Measurements from ENCODE around the gene RNF111. TPM values are rescaled to one million over a fixed set of nuclear protein-coding genes. Genes with fewer than 3 reads are reported as not detected.

RNF111 gene
- total RNA-seq, 1 experiment from 2014 or later: 22.4 TPM

DNA sequence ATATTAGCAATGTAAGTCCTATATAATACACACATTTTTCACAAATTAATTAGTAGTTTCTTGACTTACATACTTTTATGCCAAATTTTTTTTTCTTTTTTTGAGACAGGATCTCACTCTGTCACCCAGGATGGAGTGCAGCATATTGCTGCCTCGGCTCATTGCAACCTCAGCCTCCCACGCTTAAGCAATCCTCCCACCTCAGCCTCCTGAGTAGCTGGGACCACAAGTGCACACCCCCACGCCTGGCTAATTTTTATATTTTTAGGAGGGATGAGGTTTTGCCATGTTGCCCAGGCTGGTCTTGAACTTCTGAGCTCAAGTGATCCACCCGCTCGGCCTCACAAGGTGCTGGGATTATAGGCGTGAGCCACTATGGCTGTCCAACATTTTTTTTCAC is 54.6 kb downstream of the RNF111 start (continued):
- TF ChIP-seq, protein P1, sequence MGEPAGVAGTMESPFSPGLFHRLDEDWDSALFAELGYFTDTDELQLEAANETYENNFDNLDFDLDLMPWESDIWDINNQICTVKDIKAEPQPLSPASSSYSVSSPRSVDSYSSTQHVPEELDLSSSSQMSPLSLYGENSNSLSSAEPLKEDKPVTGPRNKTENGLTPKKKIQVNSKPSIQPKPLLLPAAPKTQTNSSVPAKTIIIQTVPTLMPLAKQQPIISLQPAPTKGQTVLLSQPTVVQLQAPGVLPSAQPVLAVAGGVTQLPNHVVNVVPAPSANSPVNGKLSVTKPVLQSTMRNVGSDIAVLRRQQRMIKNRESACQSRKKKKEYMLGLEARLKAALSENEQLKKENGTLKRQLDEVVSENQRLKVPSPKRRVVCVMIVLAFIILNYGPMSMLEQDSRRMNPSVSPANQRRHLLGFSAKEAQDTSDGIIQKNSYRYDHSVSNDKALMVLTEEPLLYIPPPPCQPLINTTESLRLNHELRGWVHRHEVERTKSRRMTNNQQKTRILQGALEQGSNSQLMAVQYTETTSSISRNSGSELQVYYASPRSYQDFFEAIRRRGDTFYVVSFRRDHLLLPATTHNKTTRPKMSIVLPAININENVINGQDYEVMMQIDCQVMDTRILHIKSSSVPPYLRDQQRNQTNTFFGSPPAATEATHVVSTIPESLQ (CRISPR knock-in tag; IDR thresholded peaks at IDR 0.05): no peak

DNA sequence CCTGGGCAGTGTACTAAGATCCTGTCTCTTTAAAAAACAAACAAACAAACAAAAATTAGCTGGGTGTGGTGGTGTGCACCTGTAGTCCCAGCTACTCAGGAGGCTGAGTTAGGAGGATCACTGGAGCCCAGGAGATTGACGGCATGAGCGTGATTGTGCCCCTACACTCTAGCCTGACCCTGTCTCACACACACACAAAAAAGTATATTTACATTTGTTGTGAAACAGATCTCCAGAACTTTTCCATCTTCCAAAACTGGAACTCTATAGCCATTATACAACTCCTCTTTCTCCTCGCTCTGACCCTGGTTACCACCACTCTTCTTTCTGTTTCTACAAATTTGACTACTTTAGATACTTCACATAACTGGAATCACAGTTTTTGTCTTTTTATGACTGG is 61.4 kb downstream of the RNF111 start:
- H3K4me1 Mint-ChIP-seq: no peaks in the 10 kb centered on the region
- H3K27ac Mint-ChIP-seq: peak overlapping the region; percentile 30; the same call in 1 of the 2 replicates
- ChIA-PET POLR2A (no interaction called here), CTCF (no interaction called here)
- H3K27me3 Mint-ChIP-seq (ENCODE audit: low read depth): no peaks in the 10 kb centered on the region
- 0 out of 2 replicates have a peak, but pooled peaks cover 3% of the 10 kb centered on the region for H3K36me3 Mint-ChIP-seq
- no peak for ATAC-seq
- H3K4me3 Mint-ChIP-seq: no peak overlapping the region
- H3K9me3 Mint-ChIP-seq: no peaks in the 10 kb centered on the region
- TF ChIP-seq, protein P2, sequence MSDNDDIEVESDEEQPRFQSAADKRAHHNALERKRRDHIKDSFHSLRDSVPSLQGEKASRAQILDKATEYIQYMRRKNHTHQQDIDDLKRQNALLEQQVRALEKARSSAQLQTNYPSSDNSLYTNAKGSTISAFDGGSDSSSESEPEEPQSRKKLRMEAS (CRISPR knock-in tag; IDR thresholded peaks at IDR 0.05): no peak
- TF ChIP-seq, protein P3, sequence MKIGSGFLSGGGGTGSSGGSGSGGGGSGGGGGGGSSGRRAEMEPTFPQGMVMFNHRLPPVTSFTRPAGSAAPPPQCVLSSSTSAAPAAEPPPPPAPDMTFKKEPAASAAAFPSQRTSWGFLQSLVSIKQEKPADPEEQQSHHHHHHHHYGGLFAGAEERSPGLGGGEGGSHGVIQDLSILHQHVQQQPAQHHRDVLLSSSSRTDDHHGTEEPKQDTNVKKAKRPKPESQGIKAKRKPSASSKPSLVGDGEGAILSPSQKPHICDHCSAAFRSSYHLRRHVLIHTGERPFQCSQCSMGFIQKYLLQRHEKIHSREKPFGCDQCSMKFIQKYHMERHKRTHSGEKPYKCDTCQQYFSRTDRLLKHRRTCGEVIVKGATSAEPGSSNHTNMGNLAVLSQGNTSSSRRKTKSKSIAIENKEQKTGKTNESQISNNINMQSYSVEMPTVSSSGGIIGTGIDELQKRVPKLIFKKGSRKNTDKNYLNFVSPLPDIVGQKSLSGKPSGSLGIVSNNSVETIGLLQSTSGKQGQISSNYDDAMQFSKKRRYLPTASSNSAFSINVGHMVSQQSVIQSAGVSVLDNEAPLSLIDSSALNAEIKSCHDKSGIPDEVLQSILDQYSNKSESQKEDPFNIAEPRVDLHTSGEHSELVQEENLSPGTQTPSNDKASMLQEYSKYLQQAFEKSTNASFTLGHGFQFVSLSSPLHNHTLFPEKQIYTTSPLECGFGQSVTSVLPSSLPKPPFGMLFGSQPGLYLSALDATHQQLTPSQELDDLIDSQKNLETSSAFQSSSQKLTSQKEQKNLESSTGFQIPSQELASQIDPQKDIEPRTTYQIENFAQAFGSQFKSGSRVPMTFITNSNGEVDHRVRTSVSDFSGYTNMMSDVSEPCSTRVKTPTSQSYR (CRISPR knock-in tag; IDR thresholded peaks at IDR 0.05): no peak
- TF ChIP-seq NFATC4 (CRISPR knock-in tag; IDR thresholded peaks at IDR 0.05): no peak
- TF ChIP-seq, protein P4, sequence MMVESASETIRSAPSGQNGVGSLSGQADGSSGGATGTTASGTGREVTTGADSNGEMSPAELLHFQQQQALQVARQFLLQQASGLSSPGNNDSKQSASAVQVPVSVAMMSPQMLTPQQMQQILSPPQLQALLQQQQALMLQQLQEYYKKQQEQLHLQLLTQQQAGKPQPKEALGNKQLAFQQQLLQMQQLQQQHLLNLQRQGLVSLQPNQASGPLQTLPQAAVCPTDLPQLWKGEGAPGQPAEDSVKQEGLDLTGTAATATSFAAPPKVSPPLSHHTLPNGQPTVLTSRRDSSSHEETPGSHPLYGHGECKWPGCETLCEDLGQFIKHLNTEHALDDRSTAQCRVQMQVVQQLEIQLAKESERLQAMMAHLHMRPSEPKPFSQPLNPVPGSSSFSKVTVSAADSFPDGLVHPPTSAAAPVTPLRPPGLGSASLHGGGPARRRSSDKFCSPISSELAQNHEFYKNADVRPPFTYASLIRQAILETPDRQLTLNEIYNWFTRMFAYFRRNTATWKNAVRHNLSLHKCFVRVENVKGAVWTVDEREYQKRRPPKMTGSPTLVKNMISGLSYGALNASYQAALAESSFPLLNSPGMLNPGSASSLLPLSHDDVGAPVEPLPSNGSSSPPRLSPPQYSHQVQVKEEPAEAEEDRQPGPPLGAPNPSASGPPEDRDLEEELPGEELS (CRISPR knock-in tag; IDR thresholded peaks at IDR 0.05): no peak
- no peak for TF ChIP-seq ZBTB21 (CRISPR knock-in tag; IDR thresholded peaks at IDR 0.05; ENCODE audit: borderline replicate concordance)
- no peak for TF ChIP-seq TP53 (CRISPR knock-in tag; IDR thresholded peaks at IDR 0.05)
- TF ChIP-seq NR2C2 (CRISPR knock-in tag; IDR thresholded peaks at IDR 0.05): no peak
- TF ChIP-seq, protein P5, sequence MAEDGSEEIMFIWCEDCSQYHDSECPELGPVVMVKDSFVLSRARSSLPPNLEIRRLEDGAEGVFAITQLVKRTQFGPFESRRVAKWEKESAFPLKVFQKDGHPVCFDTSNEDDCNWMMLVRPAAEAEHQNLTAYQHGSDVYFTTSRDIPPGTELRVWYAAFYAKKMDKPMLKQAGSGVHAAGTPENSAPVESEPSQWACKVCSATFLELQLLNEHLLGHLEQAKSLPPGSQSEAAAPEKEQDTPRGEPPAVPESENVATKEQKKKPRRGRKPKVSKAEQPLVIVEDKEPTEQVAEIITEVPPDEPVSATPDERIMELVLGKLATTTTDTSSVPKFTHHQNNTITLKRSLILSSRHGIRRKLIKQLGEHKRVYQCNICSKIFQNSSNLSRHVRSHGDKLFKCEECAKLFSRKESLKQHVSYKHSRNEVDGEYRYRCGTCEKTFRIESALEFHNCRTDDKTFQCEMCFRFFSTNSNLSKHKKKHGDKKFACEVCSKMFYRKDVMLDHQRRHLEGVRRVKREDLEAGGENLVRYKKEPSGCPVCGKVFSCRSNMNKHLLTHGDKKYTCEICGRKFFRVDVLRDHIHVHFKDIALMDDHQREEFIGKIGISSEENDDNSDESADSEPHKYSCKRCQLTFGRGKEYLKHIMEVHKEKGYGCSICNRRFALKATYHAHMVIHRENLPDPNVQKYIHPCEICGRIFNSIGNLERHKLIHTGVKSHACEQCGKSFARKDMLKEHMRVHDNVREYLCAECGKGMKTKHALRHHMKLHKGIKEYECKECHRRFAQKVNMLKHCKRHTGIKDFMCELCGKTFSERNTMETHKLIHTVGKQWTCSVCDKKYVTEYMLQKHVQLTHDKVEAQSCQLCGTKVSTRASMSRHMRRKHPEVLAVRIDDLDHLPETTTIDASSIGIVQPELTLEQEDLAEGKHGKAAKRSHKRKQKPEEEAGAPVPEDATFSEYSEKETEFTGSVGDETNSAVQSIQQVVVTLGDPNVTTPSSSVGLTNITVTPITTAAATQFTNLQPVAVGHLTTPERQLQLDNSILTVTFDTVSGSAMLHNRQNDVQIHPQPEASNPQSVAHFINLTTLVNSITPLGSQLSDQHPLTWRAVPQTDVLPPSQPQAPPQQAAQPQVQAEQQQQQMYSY (CRISPR knock-in tag; IDR thresholded peaks at IDR 0.05): no peak
- no peak for TF ChIP-seq FOXK1 (CRISPR knock-in tag; IDR thresholded peaks at IDR 0.05)
- TF ChIP-seq, protein P6, sequence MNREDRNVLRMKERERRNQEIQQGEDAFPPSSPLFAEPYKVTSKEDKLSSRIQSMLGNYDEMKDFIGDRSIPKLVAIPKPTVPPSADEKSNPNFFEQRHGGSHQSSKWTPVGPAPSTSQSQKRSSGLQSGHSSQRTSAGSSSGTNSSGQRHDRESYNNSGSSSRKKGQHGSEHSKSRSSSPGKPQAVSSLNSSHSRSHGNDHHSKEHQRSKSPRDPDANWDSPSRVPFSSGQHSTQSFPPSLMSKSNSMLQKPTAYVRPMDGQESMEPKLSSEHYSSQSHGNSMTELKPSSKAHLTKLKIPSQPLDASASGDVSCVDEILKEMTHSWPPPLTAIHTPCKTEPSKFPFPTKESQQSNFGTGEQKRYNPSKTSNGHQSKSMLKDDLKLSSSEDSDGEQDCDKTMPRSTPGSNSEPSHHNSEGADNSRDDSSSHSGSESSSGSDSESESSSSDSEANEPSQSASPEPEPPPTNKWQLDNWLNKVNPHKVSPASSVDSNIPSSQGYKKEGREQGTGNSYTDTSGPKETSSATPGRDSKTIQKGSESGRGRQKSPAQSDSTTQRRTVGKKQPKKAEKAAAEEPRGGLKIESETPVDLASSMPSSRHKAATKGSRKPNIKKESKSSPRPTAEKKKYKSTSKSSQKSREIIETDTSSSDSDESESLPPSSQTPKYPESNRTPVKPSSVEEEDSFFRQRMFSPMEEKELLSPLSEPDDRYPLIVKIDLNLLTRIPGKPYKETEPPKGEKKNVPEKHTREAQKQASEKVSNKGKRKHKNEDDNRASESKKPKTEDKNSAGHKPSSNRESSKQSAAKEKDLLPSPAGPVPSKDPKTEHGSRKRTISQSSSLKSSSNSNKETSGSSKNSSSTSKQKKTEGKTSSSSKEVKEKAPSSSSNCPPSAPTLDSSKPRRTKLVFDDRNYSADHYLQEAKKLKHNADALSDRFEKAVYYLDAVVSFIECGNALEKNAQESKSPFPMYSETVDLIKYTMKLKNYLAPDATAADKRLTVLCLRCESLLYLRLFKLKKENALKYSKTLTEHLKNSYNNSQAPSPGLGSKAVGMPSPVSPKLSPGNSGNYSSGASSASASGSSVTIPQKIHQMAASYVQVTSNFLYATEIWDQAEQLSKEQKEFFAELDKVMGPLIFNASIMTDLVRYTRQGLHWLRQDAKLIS (CRISPR knock-in tag; IDR thresholded peaks at IDR 0.05; ENCODE audit: borderline replicate concordance): no peak
- no peak for TF ChIP-seq IRF2 (CRISPR knock-in tag; IDR thresholded peaks at IDR 0.05; ENCODE audit: borderline replicate concordance, low read depth)
- TF ChIP-seq, protein P7, sequence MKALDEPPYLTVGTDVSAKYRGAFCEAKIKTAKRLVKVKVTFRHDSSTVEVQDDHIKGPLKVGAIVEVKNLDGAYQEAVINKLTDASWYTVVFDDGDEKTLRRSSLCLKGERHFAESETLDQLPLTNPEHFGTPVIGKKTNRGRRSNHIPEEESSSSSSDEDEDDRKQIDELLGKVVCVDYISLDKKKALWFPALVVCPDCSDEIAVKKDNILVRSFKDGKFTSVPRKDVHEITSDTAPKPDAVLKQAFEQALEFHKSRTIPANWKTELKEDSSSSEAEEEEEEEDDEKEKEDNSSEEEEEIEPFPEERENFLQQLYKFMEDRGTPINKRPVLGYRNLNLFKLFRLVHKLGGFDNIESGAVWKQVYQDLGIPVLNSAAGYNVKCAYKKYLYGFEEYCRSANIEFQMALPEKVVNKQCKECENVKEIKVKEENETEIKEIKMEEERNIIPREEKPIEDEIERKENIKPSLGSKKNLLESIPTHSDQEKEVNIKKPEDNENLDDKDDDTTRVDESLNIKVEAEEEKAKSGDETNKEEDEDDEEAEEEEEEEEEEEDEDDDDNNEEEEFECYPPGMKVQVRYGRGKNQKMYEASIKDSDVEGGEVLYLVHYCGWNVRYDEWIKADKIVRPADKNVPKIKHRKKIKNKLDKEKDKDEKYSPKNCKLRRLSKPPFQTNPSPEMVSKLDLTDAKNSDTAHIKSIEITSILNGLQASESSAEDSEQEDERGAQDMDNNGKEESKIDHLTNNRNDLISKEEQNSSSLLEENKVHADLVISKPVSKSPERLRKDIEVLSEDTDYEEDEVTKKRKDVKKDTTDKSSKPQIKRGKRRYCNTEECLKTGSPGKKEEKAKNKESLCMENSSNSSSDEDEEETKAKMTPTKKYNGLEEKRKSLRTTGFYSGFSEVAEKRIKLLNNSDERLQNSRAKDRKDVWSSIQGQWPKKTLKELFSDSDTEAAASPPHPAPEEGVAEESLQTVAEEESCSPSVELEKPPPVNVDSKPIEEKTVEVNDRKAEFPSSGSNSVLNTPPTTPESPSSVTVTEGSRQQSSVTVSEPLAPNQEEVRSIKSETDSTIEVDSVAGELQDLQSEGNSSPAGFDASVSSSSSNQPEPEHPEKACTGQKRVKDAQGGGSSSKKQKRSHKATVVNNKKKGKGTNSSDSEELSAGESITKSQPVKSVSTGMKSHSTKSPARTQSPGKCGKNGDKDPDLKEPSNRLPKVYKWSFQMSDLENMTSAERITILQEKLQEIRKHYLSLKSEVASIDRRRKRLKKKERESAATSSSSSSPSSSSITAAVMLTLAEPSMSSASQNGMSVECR (CRISPR knock-in tag; IDR thresholded peaks at IDR 0.05; ENCODE audit: borderline replicate concordance): no peak
- no peak for DNase-seq (ENCODE audit: low spot score)

All from WTC11 (cell line).